HUES64 (cell line): ENCODE measurements around the gene CHRNE.

ENCODE experiments used
- H3K27ac ChIP-seq: 2 replicates; pipeline ENCODE4 v1.7.0; 2013; ENCODE audit warnings: low read depth, low read length, inconsistent platforms
- H3K27me3 ChIP-seq: 2 replicates; pipeline ENCODE4 v1.6.1; 2013; ENCODE audit warnings: mild to moderate bottlenecking, low read length; ENCODE audit not compliant: insufficient read depth
- H3K36me3 ChIP-seq: 2 replicates; pipeline ENCODE4 v1.6.1; 2013; ENCODE audit warnings: mild to moderate bottlenecking, low read length; ENCODE audit not compliant: insufficient read depth
- H3K4me1 ChIP-seq: 2 replicates; pipeline ENCODE4 v1.6.1; 2013; ENCODE audit warnings: mild to moderate bottlenecking, low read length, moderate library complexity; ENCODE audit not compliant: insufficient read depth
- H3K4me3 ChIP-seq: 2 replicates; pipeline ENCODE4 v1.5.1; 2013; ENCODE audit warnings: mild to moderate bottlenecking, low read length, moderate library complexity
- H3K9ac ChIP-seq: 2 replicates; pipeline ENCODE4 v1.6.1; 2013; ENCODE audit warnings: mild to moderate bottlenecking, low read depth, low read length
- H3K9me3 ChIP-seq: 2 replicates; pipeline ENCODE4 v1.6.1; 2013; ENCODE audit warnings: low read depth, low read length; ENCODE audit not compliant: insufficient read depth
- WGBS: fragments of 150-250, 120-280 bp; methylation state at CpG from one replicate; pipeline ENCODE4 v1.1.7; 2013; ENCODE audit warnings: missing lambda C conversion rate; 5-methylcytosine and 5-hydroxymethylcytosine counted together

Gene CHRNE

GRCh38 chr17:4901648-4902344 is 1.1 kb downstream of the CHRNE start:
- Histone ChIP-seq H3K36me3 (peaks cover under 1% of the 10 kb centered on the region), H3K27ac (no peak overlapping the region), H3K4me3 (no peak overlapping the region), H3K27me3 (no peaks in the 10 kb centered on the region), H3K4me1 (no peaks in the 10 kb centered on the region), H3K9ac (no peak overlapping the region), H3K9me3 (no peaks in the 10 kb centered on the region)
- WGBS, result 95% methylated on average over 48 of the region's 48 CpGs

- WGBS, result 96% methylated on average over 37 of the region's 37 CpGs
- Histone ChIP-seq H3K9ac (no peak overlapping the region), H3K36me3 (peaks cover 7% of the 10 kb centered on the region), H3K27me3 (no peaks in the 10 kb centered on the region), H3K9me3 (no peaks in the 10 kb centered on the region), H3K4me1 (no peaks in the 10 kb centered on the region), H3K4me3 (peak overlapping the region; percentile 58; the same call in 1 of the 2 replicates), H3K27ac (no peak overlapping the region)
Observed at GRCh38 chr17:4901108-4901647, 1.7 kb downstream of the CHRNE start.

GRCh38 chr17:4900231-4901107 is 2.4 kb downstream of the CHRNE start:
- no peak overlapping the region for H3K9ac ChIP-seq
- peak overlapping the region; percentile 58 for H3K4me3 ChIP-seq
- H3K27ac ChIP-seq, result no peak overlapping the region
- H3K36me3 ChIP-seq, result peaks cover 12% of the 10 kb centered on the region
- H3K9me3 ChIP-seq, result no peaks in the 10 kb centered on the region
- no peaks in the 10 kb centered on the region for H3K27me3 ChIP-seq
- H3K4me1 ChIP-seq, result no peaks in the 10 kb centered on the region
- 93% methylated on average over 65 of the region's 65 CpGs for WGBS

- H3K9me3 ChIP-seq, result no peaks in the 10 kb centered on the region
- H3K27ac ChIP-seq, result 0 out of 2 replicates have a peak within 1 kb of the TSS, but pooled peaks have one; percentile 10
- H3K27me3 ChIP-seq, result no peaks in the 10 kb centered on the region
- WGBS, result 93% methylated on average over 60 of the region's 60 CpGs
- H3K9ac ChIP-seq, result peak within 1 kb of the TSS; percentile 43
- no peaks in the 10 kb centered on the region for H3K4me1 ChIP-seq
- H3K36me3 ChIP-seq, result peaks cover 21% of the 10 kb centered on the region
- peak within 1 kb of the TSS; percentile 58 for H3K4me3 ChIP-seq
Observed at GRCh38 chr17:4899341-4900230, 3.3 kb downstream of the CHRNE start, which contains the start of gene C17orf107. TSS of gene C17orf107 (plus strand) at chr17:4899536. CDS start at chr17:4899763, 227 bp downstream.

GRCh38 chr17:4898927-4899326 is 4.0 kb downstream of the CHRNE start:
- Histone ChIP-seq H3K4me3 (peak overlapping the region; percentile 58), H3K27me3 (no peaks in the 10 kb centered on the region), H3K36me3 (peaks cover 28% of the 10 kb centered on the region), H3K4me1 (no peaks in the 10 kb centered on the region), H3K9me3 (no peaks in the 10 kb centered on the region), H3K9ac (peak overlapping the region; percentile 43; the same call in 1 of the 2 replicates), H3K27ac (no peak overlapping the region)
- WGBS, result 93% methylated on average over 34 of the region's 34 CpGs

GRCh38 chr17:4898351-4898750 is 4.5 kb downstream of the CHRNE start:
- peaks cover 34% of the 10 kb centered on the region for H3K36me3 ChIP-seq
- H3K9ac ChIP-seq, result no peak overlapping the region
- no peaks in the 10 kb centered on the region for H3K4me1 ChIP-seq
- no peaks in the 10 kb centered on the region for H3K9me3 ChIP-seq
- peak overlapping the region; percentile 58; the same call in 1 of the 2 replicates for H3K4me3 ChIP-seq
- no peak overlapping the region for H3K27ac ChIP-seq
- 96% methylated on average over 8 of the region's 8 CpGs for WGBS
- H3K27me3 ChIP-seq, result no peaks in the 10 kb centered on the region

- Histone ChIP-seq H3K9me3 (no peaks in the 10 kb centered on the region), H3K9ac (no peak overlapping the region), H3K27ac (no peak overlapping the region), H3K36me3 (peaks cover 39% of the 10 kb centered on the region), H3K27me3 (no peaks in the 10 kb centered on the region), H3K4me1 (no peaks in the 10 kb centered on the region), H3K4me3 (no peak overlapping the region)
- 82% methylated on average over 1 of the region's 5 CpGs for WGBS
Observed at GRCh38 chr17:4897785-4898184, 5.1 kb downstream of the CHRNE start.

- Histone ChIP-seq H3K36me3 (peaks cover 44% of the 10 kb centered on the region), H3K4me1 (no peaks in the 10 kb centered on the region), H3K9ac (no peak overlapping the region), H3K4me3 (no peak overlapping the region), H3K27me3 (no peaks in the 10 kb centered on the region), H3K27ac (no peak overlapping the region), H3K9me3 (no peaks in the 10 kb centered on the region)
- 89% methylated on average over 10 of the region's 10 CpGs for WGBS
Observed at GRCh38 chr17:4897198-4897687, 5.7 kb downstream of the CHRNE start.

GRCh38 chr17:4896332-4897197 is 6.3 kb downstream of the CHRNE start:
- WGBS, result 95% methylated on average over 27 of the region's 27 CpGs

More at GRCh38 chr17:4896332-4897197, 6.3 kb downstream of the CHRNE start:
- no peak overlapping the region for H3K9ac ChIP-seq
- peaks cover 48% of the 10 kb centered on the region for H3K36me3 ChIP-seq
- no peaks in the 10 kb centered on the region for H3K27me3 ChIP-seq
- H3K4me3 ChIP-seq, result no peak overlapping the region
- no peaks in the 10 kb centered on the region for H3K9me3 ChIP-seq
- H3K4me1 ChIP-seq, result no peaks in the 10 kb centered on the region
- H3K27ac ChIP-seq, result no peak overlapping the region
